Thyroid gland (tissue), 4 donors: ENCODE results near the gene RIF1. TPM values are rescaled to one million over a fixed set of nuclear protein-coding genes. Genes with fewer than 3 reads are reported as not detected.
"Not testable (repeated sequence)": the region's sequence is repeated elsewhere in the genome, so short reads cannot be mapped to it uniquely, and the experiment has no call there.

Source experiments
- DNase-seq, 2 donors: peaks; one replicate each; pipeline ENCODE4 v3.0.0-alpha.2; 2019
- H3K27ac ChIP-seq, 3 donors: fragments of 200-600 bp; sonication (generic); 1 replicate in 2 of 3; 2 replicates in 1 of 3; pipeline ENCODE4 v1.5.1; 2016 to 2019; ENCODE audit warnings: mild to moderate bottlenecking in 1 of 3, moderate library complexity in 1 of 3
- H3K27me3 ChIP-seq: fragments of 200-600 bp; sonication (generic); one replicate; pipeline ENCODE4 v1.5.1; 2019
- H3K36me3 ChIP-seq, 2 donors: fragments of 200-600 bp; sonication (generic); one replicate each; pipeline ENCODE4 v1.5.1; 2016 to 2019
- H3K4me1 ChIP-seq, 2 donors: fragments of 200-600 bp; sonication (generic); one replicate each; pipeline ENCODE4 v1.5.1; 2017 to 2019
- H3K4me3 ChIP-seq, 3 donors: fragments of 200-600 bp; sonication (generic); replicated peaks in 1 of 3; 1 replicate in 2 of 3; 2 replicates in 1 of 3; pipeline ENCODE4 v1.5.1; 2016; ENCODE audit warnings: mild to moderate bottlenecking in 1 of 3
- H3K9me3 ChIP-seq: fragments of 200-600 bp; sonication (generic); one replicate; pipeline ENCODE4 v1.5.1; 2017
- POLR2A ChIP-seq, 2 donors: fragments of 450-650 bp; IDR thresholded peaks; one replicate each; pipeline ENCODE4 v1.6.1; 2017; ENCODE audit warnings: antibody characterized with exemption in 2 of 2, mild to moderate bottlenecking in 2 of 2, moderate library complexity in 1 of 2
- WGBS, 2 donors: methylation state at CpG; one replicate each; pipeline ENCODE4 v1.1.5; 2017; 5-methylcytosine and 5-hydroxymethylcytosine counted together
- intact Hi-C: fragments of 100-400 bp; cut with DNase I; formaldehyde crosslinking; loops from one replicate; pipeline ENCODE4 v1.15.1; 2023
- total RNA-seq, 4 donors: library from RNA; depleted of rRNA; stranded (reverse); fragments of >200 nt; gene quantifications; one replicate each; pipeline ENCODE4 v1.2.3, GENCODE V29; 2016
- TF ChIP-seq, protein P1 (sequence below), 6 experiments: fragments of 200-600 bp in 3 of 6; fragments of 450-650 bp in 3 of 6; sonication (generic) in 3 of 6; IDR thresholded peaks; one replicate each; pipeline ENCODE4 v1.5.1; 2016 to 2019; ENCODE audit warnings: antibody characterized with exemption in 6 of 6, mild to moderate bottlenecking in 2 of 6, inconsistent platforms in 1 of 6, moderate library complexity in 1 of 6

The RIF1 gene
- total RNA-seq, 4 donors from 2014 or later: 37.1 to 54.8 (median 45.3) TPM

DNA sequence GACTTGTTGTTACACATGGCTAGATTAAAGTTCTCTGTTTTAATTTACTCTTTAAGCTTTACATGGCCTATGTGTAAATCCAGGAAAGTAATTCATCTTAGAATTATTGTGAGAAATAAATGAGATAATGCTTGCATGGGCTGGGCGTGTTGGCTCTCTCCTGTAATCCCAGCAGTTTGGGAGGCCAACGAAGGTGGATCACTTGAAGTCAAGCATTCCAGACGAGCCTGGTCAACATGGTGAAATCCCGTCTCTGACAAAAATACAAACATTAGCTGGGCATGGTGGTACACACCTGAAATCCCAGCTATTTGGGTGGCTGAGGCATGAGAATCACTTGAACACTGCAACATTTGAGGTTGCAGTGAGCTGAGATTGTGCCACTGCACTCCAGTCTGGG is 4.3 kb upstream of the RIF1 start:
- no peak overlapping the region for H3K4me3 ChIP-seq
- no peaks in the 10 kb centered on the region for H3K27me3 ChIP-seq
- 87 to 91% methylated on average over 4 of the region's 4 CpGs for WGBS, 2 donors
- no peak for DNase-seq
- no peak overlapping the region for H3K27ac ChIP-seq
- H3K9me3 ChIP-seq: no peaks in the 10 kb centered on the region
- TF ChIP-seq, protein P1, sequence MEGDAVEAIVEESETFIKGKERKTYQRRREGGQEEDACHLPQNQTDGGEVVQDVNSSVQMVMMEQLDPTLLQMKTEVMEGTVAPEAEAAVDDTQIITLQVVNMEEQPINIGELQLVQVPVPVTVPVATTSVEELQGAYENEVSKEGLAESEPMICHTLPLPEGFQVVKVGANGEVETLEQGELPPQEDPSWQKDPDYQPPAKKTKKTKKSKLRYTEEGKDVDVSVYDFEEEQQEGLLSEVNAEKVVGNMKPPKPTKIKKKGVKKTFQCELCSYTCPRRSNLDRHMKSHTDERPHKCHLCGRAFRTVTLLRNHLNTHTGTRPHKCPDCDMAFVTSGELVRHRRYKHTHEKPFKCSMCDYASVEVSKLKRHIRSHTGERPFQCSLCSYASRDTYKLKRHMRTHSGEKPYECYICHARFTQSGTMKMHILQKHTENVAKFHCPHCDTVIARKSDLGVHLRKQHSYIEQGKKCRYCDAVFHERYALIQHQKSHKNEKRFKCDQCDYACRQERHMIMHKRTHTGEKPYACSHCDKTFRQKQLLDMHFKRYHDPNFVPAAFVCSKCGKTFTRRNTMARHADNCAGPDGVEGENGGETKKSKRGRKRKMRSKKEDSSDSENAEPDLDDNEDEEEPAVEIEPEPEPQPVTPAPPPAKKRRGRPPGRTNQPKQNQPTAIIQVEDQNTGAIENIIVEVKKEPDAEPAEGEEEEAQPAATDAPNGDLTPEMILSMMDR (IDR thresholded peaks at IDR 0.05): no peak
- no peak for TF ChIP-seq POLR2A (IDR thresholded peaks at IDR 0.05)
- no peaks in the 10 kb centered on the region for H3K36me3 ChIP-seq
- H3K4me1 ChIP-seq: no peaks in the 10 kb centered on the region
- intact Hi-C loops: no loop called here

- intact Hi-C loops: no loop called here
- no peaks in the 10 kb centered on the region for H3K36me3 ChIP-seq
These were observed 2.4 kb upstream of the RIF1 start for GRCh38 chr2:151407281-151407680.

GRCh38 chr2:151408788-151409600 is 708 bp upstream of the RIF1 start:
- H3K4me1 ChIP-seq: peaks cover 11 to 13% of the 10 kb centered on the region in 2 donors
- H3K9me3 ChIP-seq: no peaks in the 10 kb centered on the region
- peaks cover 0 to 7% of the 10 kb centered on the region in 2 donors for H3K36me3 ChIP-seq
- H3K27me3 ChIP-seq: no peaks in the 10 kb centered on the region
- TF ChIP-seq, protein P1 (IDR thresholded peaks at IDR 0.05): no peak
- TF ChIP-seq POLR2A (IDR thresholded peaks at IDR 0.05): no peak
- 89 to 90% methylated on average over 25 of the region's 25 CpGs for WGBS, 2 donors
- intact Hi-C loops: no loop called here
- H3K4me3 ChIP-seq: no peak overlapping the region
- H3K27ac ChIP-seq: peak overlapping the region in 1 of 3 donors; percentile 91
- DNase-seq: peak in 1 of 2 donors; percentile 8

More at GRCh38 chr2:151407281-151407680, 2.4 kb upstream of the RIF1 start:
- Histone ChIP-seq H3K4me1 (peaks cover 11 to 13% of the 10 kb centered on the region in 2 donors), H3K27ac (no peak overlapping the region), H3K9me3 (no peaks in the 10 kb centered on the region), H3K27me3 (no peaks in the 10 kb centered on the region), H3K4me3 (no peak overlapping the region)
- DNase-seq: no peak
- no peak for TF ChIP-seq POLR2A (IDR thresholded peaks at IDR 0.05)
- TF ChIP-seq, protein P1 (IDR thresholded peaks at IDR 0.05): no peak

DNA sequence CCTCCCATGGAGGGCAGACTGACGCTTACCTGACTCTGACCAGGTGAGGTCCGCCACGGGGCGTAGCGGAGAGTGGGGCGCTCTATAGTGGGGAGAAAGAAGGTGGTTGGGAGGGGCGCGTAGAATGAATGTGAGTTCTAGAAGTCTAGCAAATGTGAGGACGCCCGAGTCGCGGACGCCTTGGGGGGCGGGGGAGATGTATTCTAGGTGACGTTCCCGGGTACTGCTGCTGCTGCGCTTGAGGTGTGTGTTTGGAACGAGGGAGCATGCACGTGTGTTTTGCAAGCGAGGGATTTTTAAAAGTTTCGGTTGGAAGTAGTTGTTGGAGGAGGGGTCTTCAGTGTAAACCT is 758 bp downstream of the RIF1 start:
- Histone ChIP-seq H3K9me3 (no peaks in the 10 kb centered on the region), H3K27ac (peak overlapping the region; percentile 87 to 99 (median 91)), H3K27me3 (no peaks in the 10 kb centered on the region), H3K4me1 (peaks cover 11 to 13% of the 10 kb centered on the region in 2 donors), H3K36me3 (peaks cover 0 to 7% of the 10 kb centered on the region in 2 donors), H3K4me3 (peak overlapping the region; percentile 72 to 94 (median 77))
- no peak for TF ChIP-seq POLR2A (IDR thresholded peaks at IDR 0.05)
- TF ChIP-seq, protein P1 (IDR thresholded peaks at IDR 0.05): no peak
- intact Hi-C loops: no loop called here
- 0 to 1% methylated on average over 21 of the region's 21 CpGs for WGBS, 2 donors
- peak; percentile 34 to 44 for DNase-seq

GRCh38 chr2:151417650-151418049 is 7.9 kb downstream of the RIF1 start:
- no peaks in the 10 kb centered on the region for H3K27me3 ChIP-seq
- no peak for DNase-seq
- 96% methylated on average over 3 of the region's 3 CpGs for WGBS, 2 donors
- no peak overlapping the region for H3K27ac ChIP-seq
- H3K4me3 ChIP-seq: no peak overlapping the region
- TF ChIP-seq POLR2A (IDR thresholded peaks at IDR 0.05): no peak
- TF ChIP-seq, protein P1 (IDR thresholded peaks at IDR 0.05): no peak
- H3K9me3 ChIP-seq: no peaks in the 10 kb centered on the region
- no peaks in the 10 kb centered on the region for H3K4me1 ChIP-seq
- intact Hi-C loops: no loop called here
- H3K36me3 ChIP-seq: peaks cover 25 to 26% of the 10 kb centered on the region in 2 donors

DNA sequence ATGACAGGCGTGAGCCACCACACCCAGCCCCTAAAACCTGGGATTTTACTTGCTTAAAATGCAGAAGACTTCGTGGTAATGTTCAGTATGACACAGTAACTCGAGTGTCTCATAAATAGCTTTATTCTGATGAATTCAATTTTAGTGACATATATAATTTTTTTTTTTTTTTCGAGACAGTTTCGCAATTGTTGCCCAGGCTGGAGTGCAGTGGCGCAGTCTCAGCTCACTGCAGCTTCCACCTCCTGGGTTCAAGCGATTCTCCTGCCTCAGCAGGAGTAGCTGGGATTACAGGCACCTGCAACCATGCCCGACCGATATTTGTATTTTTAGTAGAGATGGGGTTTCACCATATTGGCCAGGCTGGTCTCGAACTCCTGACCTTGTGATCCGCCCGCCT is 12.0 kb downstream of the RIF1 start:
- H3K27ac ChIP-seq, H3K4me1 ChIP-seq, intact Hi-C loops, H3K4me3 ChIP-seq, H3K27me3 ChIP-seq, DNase-seq, H3K9me3 ChIP-seq: not testable (repeated sequence)
- H3K36me3 ChIP-seq: peaks cover 21 to 37% of the 10 kb centered on the region in 2 donors
- WGBS, 2 donors: 97% methylated on average over 12 of the region's 12 CpGs
